Gastrocnemius medialis (tissue), 4 donors: ENCODE data around the gene AMBP. TPM values are rescaled to one million over a fixed set of nuclear protein-coding genes. Genes with fewer than 3 reads are reported as not detected.

Source experiments
- ATAC-seq, 2 donors: fragments of 150-250 bp; one replicate each; pipeline ENCODE4 v1.9.1; 2016
- DNase-seq, 2 donors: peaks; one replicate each; pipeline ENCODE4 v3.0.0-alpha.2; 2019
- H3K27ac ChIP-seq, 4 donors: fragments of 200-600 bp; sonication (generic); 1 replicate in 1 of 4; 2 replicates in 3 of 4; pipeline ENCODE4 v1.5.1; 2016 to 2018; ENCODE audit warnings: mild to moderate bottlenecking in 2 of 4, moderate library complexity in 1 of 4
- H3K27me3 ChIP-seq, 3 donors: fragments of 200-600 bp; sonication (generic) in 2 of 3; 1 replicate in 1 of 3; 2 replicates in 2 of 3; pipeline versions ENCODE4 v1.5.1 to v1.6.0; 2016 to 2019; ENCODE audit warnings: mild to moderate bottlenecking in 1 of 3, moderate library complexity in 1 of 3
- H3K36me3 ChIP-seq, 2 donors: fragments of 200-600 bp; sonication (generic) in 1 of 2; one replicate each; pipeline ENCODE4 v1.5.1; 2017 to 2018
- H3K4me1 ChIP-seq, 2 donors: fragments of 200-600 bp; sonication (generic) in 1 of 2; one replicate each; pipeline ENCODE4 v1.5.1; 2016 to 2017; ENCODE audit warnings: mild to moderate bottlenecking in 2 of 2
- H3K4me3 ChIP-seq, 4 donors: fragments of 200-600 bp; sonication (generic) in 3 of 4; 1 replicate in 1 of 4; 2 replicates in 3 of 4; pipeline ENCODE4 v1.5.1; 2016 to 2019; ENCODE audit warnings: mild to moderate bottlenecking in 2 of 4
- H3K9me3 ChIP-seq, 3 donors: fragments of 200-600 bp; sonication (generic) in 2 of 3; 1 replicate in 1 of 3; 2 replicates in 2 of 3; pipeline ENCODE4 v1.5.1; 2016 to 2019
- POLR2A ChIP-seq, 2 donors: fragments of 450-650 bp; IDR thresholded peaks; one replicate each; pipeline ENCODE4 v1.6.1; 2017; ENCODE audit warnings: antibody characterized with exemption in 2 of 2, mild to moderate bottlenecking in 2 of 2, moderate library complexity in 2 of 2
- in situ Hi-C, 4 donors: fragments of 200-750 bp; cut with MboI; loops; one replicate each; pipeline versions ENCODE4 v1.15.0 to v1.8.0; 2017; ENCODE audit warnings: low sequenced_read_pairs in 4 of 4
- intact Hi-C: fragments of 100-400 bp; cut with DNase I; formaldehyde crosslinking; loops from one replicate; pipeline ENCODE4 v1.15.1; 2023; ENCODE audit warnings: low total_unique reads
- total RNA-seq, 4 donors: library from RNA; depleted of rRNA; stranded (reverse); fragments of >200 nt; gene quantifications; one replicate each; pipeline versions ENCODE4 v1.1.0 to v1.2.3, GENCODE V29; 2016
- TF ChIP-seq, protein P1 (sequence below), 5 experiments: fragments of 450-650 bp in 3 of 5; fragments of 200-600 bp in 2 of 5; sonication (generic) in 2 of 5; IDR thresholded peaks in 4 of 5; conservative IDR thresholded peaks in 1 of 5; 1 replicate in 4 of 5; 2 replicates in 1 of 5; pipeline ENCODE4 v1.5.1; 2016 to 2019; ENCODE audit warnings: antibody characterized with exemption in 5 of 5, mild to moderate bottlenecking in 3 of 5, moderate library complexity in 3 of 5

AMBP gene
- total RNA-seq, 4 donors from 2014 or later: 3.2 to 7.2 TPM; not detected in 2

GRCh38 chr9:114088571-114089170 lies 10.6 kb upstream of the AMBP start:
- Histone ChIP-seq H3K27me3 (no peaks in the 10 kb centered on the region), H3K9me3 (no peaks in the 10 kb centered on the region), H3K36me3 (no peaks in the 10 kb centered on the region), H3K4me1 (no peaks in the 10 kb centered on the region), H3K4me3 (no peak overlapping the region), H3K27ac (no peak overlapping the region)
- TF ChIP-seq, protein P1, sequence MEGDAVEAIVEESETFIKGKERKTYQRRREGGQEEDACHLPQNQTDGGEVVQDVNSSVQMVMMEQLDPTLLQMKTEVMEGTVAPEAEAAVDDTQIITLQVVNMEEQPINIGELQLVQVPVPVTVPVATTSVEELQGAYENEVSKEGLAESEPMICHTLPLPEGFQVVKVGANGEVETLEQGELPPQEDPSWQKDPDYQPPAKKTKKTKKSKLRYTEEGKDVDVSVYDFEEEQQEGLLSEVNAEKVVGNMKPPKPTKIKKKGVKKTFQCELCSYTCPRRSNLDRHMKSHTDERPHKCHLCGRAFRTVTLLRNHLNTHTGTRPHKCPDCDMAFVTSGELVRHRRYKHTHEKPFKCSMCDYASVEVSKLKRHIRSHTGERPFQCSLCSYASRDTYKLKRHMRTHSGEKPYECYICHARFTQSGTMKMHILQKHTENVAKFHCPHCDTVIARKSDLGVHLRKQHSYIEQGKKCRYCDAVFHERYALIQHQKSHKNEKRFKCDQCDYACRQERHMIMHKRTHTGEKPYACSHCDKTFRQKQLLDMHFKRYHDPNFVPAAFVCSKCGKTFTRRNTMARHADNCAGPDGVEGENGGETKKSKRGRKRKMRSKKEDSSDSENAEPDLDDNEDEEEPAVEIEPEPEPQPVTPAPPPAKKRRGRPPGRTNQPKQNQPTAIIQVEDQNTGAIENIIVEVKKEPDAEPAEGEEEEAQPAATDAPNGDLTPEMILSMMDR (IDR thresholded peaks at IDR 0.05 in 4 of 5, conservative IDR thresholded peaks at IDR 0.05 in 1 of 5): no peak
- no peak for TF ChIP-seq POLR2A (IDR thresholded peaks at IDR 0.05)
- intact Hi-C loops (no loop called here), in situ Hi-C loops (no loop called here)
- ATAC-seq: no peak
- no peak for DNase-seq

DNA sequence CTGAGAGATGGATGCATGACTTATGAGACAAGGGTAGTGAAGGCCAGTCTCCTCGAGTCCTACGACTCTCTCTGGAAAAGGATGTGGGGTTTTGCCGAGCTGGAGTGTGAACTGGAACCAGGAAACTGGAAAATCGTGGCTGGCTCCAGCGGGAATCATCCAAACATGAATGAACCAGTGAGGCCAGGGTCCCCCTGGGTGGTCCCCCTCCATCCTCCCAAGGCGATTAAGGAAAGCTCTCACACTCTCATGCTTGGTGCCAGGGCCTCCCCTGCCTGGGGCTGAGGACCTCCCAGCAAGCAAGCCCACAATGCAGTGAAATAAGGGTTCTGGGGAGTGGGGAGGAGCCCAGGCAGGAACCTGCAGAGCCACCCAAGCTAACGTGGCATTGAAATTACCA lies 9.6 kb upstream of the AMBP start:
- H3K36me3 ChIP-seq: no peaks in the 10 kb centered on the region
- intact Hi-C loops (no loop called here), in situ Hi-C loops (no loop called here)
- no peak overlapping the region for H3K27ac ChIP-seq
- H3K9me3 ChIP-seq: no peaks in the 10 kb centered on the region
- H3K4me3 ChIP-seq: no peak overlapping the region
- H3K27me3 ChIP-seq: no peaks in the 10 kb centered on the region
- H3K4me1 ChIP-seq: no peaks in the 10 kb centered on the region
- no peak for ATAC-seq
- no peak for DNase-seq
- TF ChIP-seq POLR2A (IDR thresholded peaks at IDR 0.05): no peak
- TF ChIP-seq, protein P1 (IDR thresholded peaks at IDR 0.05 in 4 of 5, conservative IDR thresholded peaks at IDR 0.05 in 1 of 5): no peak

GRCh38 chr9:114086607-114087006 lies 8.5 kb upstream of the AMBP start:
- Histone ChIP-seq H3K4me1 (no peaks in the 10 kb centered on the region), H3K36me3 (no peaks in the 10 kb centered on the region), H3K4me3 (no peak overlapping the region), H3K27ac (no peak overlapping the region), H3K9me3 (no peaks in the 10 kb centered on the region), H3K27me3 (no peaks in the 10 kb centered on the region)
- intact Hi-C loops: no loop called here
- TF ChIP-seq, protein P1 (IDR thresholded peaks at IDR 0.05 in 4 of 5, conservative IDR thresholded peaks at IDR 0.05 in 1 of 5): no peak
- TF ChIP-seq POLR2A (IDR thresholded peaks at IDR 0.05): no peak
- no peak for DNase-seq
- in situ Hi-C loops: no loop called here
- no peak for ATAC-seq

- Histone ChIP-seq H3K9me3 (no peaks in the 10 kb centered on the region), H3K4me1 (no peaks in the 10 kb centered on the region), H3K27ac (no peak overlapping the region), H3K36me3 (no peaks in the 10 kb centered on the region), H3K27me3 (no peaks in the 10 kb centered on the region), H3K4me3 (no peak overlapping the region)
- ATAC-seq: no peak
- intact Hi-C loops (no loop called here), in situ Hi-C loops (no loop called here)
- TF ChIP-seq, protein P1 (IDR thresholded peaks at IDR 0.05 in 4 of 5, conservative IDR thresholded peaks at IDR 0.05 in 1 of 5): no peak
- TF ChIP-seq POLR2A (IDR thresholded peaks at IDR 0.05): no peak
- no peak for DNase-seq
Measured at GRCh38 chr9:114086009-114086408, 7.9 kb upstream of the AMBP start.

GRCh38 chr9:114085387-114085789 lies 7.3 kb upstream of the AMBP start:
- no peak for DNase-seq
- Histone ChIP-seq H3K27me3 (no peaks in the 10 kb centered on the region), H3K9me3 (no peaks in the 10 kb centered on the region), H3K4me1 (no peaks in the 10 kb centered on the region), H3K27ac (no peak overlapping the region), H3K36me3 (no peaks in the 10 kb centered on the region), H3K4me3 (no peak overlapping the region)
- in situ Hi-C loops: no loop called here
- intact Hi-C loops: no loop called here
- TF ChIP-seq, protein P1 (IDR thresholded peaks at IDR 0.05 in 4 of 5, conservative IDR thresholded peaks at IDR 0.05 in 1 of 5): no peak
- no peak for TF ChIP-seq POLR2A (IDR thresholded peaks at IDR 0.05)
- ATAC-seq: no peak
